ENCODE measurements around the gene EXT2.

EXT2 gene

GRCh38 chr11:44268614-44269080 is 173.2 kb downstream of the EXT2 start:
- TF ChIP-seq MYC (IDR thresholded peaks at IDR 0.05; ENCODE audit: low read depth, low read length) = no peak
- TF ChIP-seq CTCF (IDR thresholded peaks at IDR 0.05; ENCODE audit: low read depth, low read length) = no peak
- no peak for TF ChIP-seq POLR2A (IDR thresholded peaks at IDR 0.05; ENCODE audit: extremely low read depth, insufficient read length)
- no peak for TF ChIP-seq MAX (IDR thresholded peaks at IDR 0.05; ENCODE audit: low read depth, low read length)
- DNase-seq (ENCODE audit: low read depth) = no peak
- no peak overlapping the region for H3K4me3 ChIP-seq (ENCODE audit: low read depth, low read length)

DNA sequence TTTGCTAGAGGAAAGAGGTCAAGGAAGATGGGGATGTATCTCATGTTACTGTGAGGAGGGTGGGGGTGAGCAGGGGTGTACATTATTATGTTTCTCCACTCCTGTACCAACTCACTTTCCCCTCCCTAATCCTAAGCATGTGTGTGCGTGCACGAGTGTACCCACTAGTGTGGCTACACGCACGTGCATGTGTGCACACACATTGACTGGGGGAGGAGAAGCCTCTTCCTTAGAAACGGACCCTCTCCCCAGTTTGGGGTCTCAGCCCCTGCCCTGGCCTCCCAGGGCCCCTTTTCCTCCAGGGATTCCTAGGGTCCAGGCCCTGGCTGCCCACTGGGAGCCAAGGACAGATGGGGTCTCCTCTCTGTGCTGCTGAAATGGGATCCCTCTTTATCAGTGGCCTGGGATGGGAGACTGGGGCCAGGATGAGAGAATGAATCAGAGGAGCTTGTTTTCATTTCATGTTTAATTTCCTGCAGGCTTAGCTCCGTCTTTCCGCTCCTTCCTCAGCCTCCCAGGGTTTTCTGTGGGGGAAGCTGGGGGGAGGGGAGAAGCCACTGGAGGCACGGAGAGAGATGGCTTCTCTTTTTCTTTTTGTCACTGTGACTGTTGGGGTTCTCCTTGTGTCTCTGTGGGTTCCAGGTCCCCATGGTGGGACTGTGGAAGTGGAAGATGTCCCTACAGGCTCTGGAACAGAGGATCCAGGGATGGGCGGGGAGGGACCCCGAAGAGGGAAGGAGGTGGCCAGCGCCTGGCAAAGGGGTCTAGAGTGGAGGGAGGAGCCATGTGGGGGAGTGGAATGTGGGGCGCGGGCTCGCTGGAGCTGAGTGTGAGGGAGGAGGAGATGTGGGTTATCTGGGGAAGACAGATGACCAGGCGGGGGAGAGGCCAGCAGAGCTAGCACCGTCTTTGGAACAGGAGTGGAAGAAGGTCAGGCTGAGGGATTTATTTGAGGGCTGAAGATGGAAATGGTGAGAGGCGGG is 174.2 kb downstream of the EXT2 start:
- no peak for TF ChIP-seq MYC (IDR thresholded peaks at IDR 0.05; ENCODE audit: low read depth, low read length)
- TF ChIP-seq MAX (IDR thresholded peaks at IDR 0.05; ENCODE audit: low read depth, low read length) = no peak
- no peak for TF ChIP-seq CTCF (IDR thresholded peaks at IDR 0.05; ENCODE audit: low read depth, low read length)
- no peak for TF ChIP-seq POLR2A (IDR thresholded peaks at IDR 0.05; ENCODE audit: extremely low read depth, insufficient read length)
- no peak for DNase-seq (ENCODE audit: low read depth)
- no peak overlapping the region for H3K4me3 ChIP-seq (ENCODE audit: low read depth, low read length)

GRCh38 chr11:44270403-44271273 is 175.2 kb downstream of the EXT2 start:
- H3K4me3 ChIP-seq (ENCODE audit: low read depth, low read length) = no peak overlapping the region
- no peak for DNase-seq (ENCODE audit: low read depth)
- TF ChIP-seq MAX (IDR thresholded peaks at IDR 0.05; ENCODE audit: low read depth, low read length) (no peak), CTCF (IDR thresholded peaks at IDR 0.05; ENCODE audit: low read depth, low read length) (no peak), POLR2A (IDR thresholded peaks at IDR 0.05; ENCODE audit: extremely low read depth, insufficient read length) (no peak), MYC (IDR thresholded peaks at IDR 0.05; ENCODE audit: low read depth, low read length) (no peak)

DNA sequence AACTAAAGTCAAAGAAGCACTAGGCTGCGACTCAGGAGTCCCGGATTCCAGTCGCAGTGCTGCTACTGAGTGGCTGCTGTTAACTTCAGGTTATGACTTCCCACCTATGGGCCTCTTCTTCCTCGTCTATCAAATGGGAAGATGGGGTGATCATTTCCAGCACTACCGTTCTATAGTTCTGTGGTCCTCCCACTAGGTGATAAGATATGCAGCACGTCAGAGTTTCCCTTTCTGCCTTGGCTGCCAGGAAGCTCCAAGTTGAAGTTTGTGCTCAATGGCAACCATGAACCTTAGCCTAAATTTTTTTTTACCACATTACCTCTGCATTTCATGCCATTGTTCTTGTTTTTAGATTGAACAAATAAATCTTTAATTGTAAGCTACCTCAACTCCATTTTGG is 175.8 kb downstream of the EXT2 start:
- TF ChIP-seq POLR2A (IDR thresholded peaks at IDR 0.05; ENCODE audit: extremely low read depth, insufficient read length) = no peak
- TF ChIP-seq MYC (IDR thresholded peaks at IDR 0.05; ENCODE audit: low read depth, low read length) = no peak
- no peak for TF ChIP-seq MAX (IDR thresholded peaks at IDR 0.05; ENCODE audit: low read depth, low read length)
- no peak for TF ChIP-seq CTCF (IDR thresholded peaks at IDR 0.05; ENCODE audit: low read depth, low read length)
- H3K4me3 ChIP-seq (ENCODE audit: low read depth, low read length) = no peak overlapping the region
- no peak for DNase-seq (ENCODE audit: low read depth)

DNA sequence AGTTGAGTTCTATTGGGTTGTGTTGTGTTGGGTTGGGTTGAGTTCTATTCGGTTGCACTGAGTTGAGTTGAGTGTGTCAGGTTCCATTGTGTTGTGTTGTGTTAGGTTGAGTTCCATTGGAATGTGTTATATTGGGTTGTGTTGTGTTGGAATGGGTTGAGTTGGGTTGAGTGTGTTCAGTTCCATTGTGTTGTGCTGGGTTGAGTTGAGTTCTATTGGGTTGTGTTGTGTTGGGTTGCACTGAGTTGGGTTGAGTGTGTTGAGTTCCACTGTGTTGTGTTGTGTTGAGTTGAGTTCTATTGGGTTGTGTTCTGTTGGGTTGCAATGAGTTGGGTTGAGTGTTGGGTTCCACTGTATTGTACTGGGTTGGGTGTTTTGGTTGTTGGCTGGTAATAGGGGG is 178.9 kb downstream of the EXT2 start:
- no peak for TF ChIP-seq MAX (IDR thresholded peaks at IDR 0.05; ENCODE audit: low read depth, low read length)
- no peak for TF ChIP-seq POLR2A (IDR thresholded peaks at IDR 0.05; ENCODE audit: extremely low read depth, insufficient read length)
- TF ChIP-seq CTCF (IDR thresholded peaks at IDR 0.05; ENCODE audit: low read depth, low read length) = no peak
- no peak for TF ChIP-seq MYC (IDR thresholded peaks at IDR 0.05; ENCODE audit: low read depth, low read length)
- no peak overlapping the region for H3K4me3 ChIP-seq (ENCODE audit: low read depth, low read length)
- DNase-seq (ENCODE audit: low read depth) = no peak

Data from NB4 (cell line).